NK-92 treated with Interleukin-12 subunit alpha and Interleukin-12 subunit beta, amount 100 ng/mL, for 24 hours (cell line): Measurements from ENCODE around the gene NOS1.

Experiments used
- DNase-seq: peaks from one replicate; lab custom pipeline; 2025; lab: John Stamatoyannopoulos, UW

The NOS1 gene

GRCh38 chr12:117363953-117364486 is 2.6 kb upstream of the NOS1 start:
- DNase-seq, result no peak

GRCh38 chr12:117363056-117363662 is 1.7 kb upstream of the NOS1 start:
- no peak for DNase-seq

- DNase-seq, result no peak
These were observed 965 bp upstream of the NOS1 start for GRCh38 chr12:117362391-117362790.

GRCh38 chr12:117361905-117362304 is 479 bp upstream of the NOS1 start:
- no peak for DNase-seq

GRCh38 chr12:117360551-117361346 is 677 bp downstream of the NOS1 start:
- DNase-seq, result no peak

- no peak for DNase-seq
These were observed 1.2 kb downstream of the NOS1 start for GRCh38 chr12:117360222-117360550.

GRCh38 chr12:117359029-117359845 is 2.2 kb downstream of the NOS1 start:
- no peak for DNase-seq

- no peak for DNase-seq
These were observed 5.4 kb downstream of the NOS1 start for GRCh38 chr12:117356048-117356447.

- no peak for DNase-seq
These were observed 8.5 kb downstream of the NOS1 start for GRCh38 chr12:117352883-117353282.

GRCh38 chr12:117352206-117352605 is 9.2 kb downstream of the NOS1 start:
- DNase-seq, result no peak

- no peak for DNase-seq
These were observed 11.3 kb downstream of the NOS1 start for GRCh38 chr12:117350140-117350539.

- no peak for DNase-seq
These were observed 13.8 kb downstream of the NOS1 start for GRCh38 chr12:117347588-117347987.

GRCh38 chr12:117344716-117345115 is 16.7 kb downstream of the NOS1 start:
- DNase-seq, result no peak

- no peak for DNase-seq
These were observed 17.6 kb downstream of the NOS1 start for GRCh38 chr12:117343849-117344248.

- no peak for DNase-seq
These were observed 18.1 kb downstream of the NOS1 start for GRCh38 chr12:117343296-117343695.

- DNase-seq, result no peak
These were observed 18.7 kb downstream of the NOS1 start for GRCh38 chr12:117342682-117343081.

GRCh38 chr12:117342247-117342646 is 19.2 kb downstream of the NOS1 start:
- no peak for DNase-seq

GRCh38 chr12:117339104-117339503 is 22.3 kb downstream of the NOS1 start:
- DNase-seq, result no peak

- DNase-seq, result no peak
These were observed 26.4 kb downstream of the NOS1 start for GRCh38 chr12:117334855-117335587.

GRCh38 chr12:117334051-117334450 is 27.4 kb downstream of the NOS1 start:
- no peak for DNase-seq

- DNase-seq, result no peak
These were observed 28.0 kb downstream of the NOS1 start for GRCh38 chr12:117333331-117333881.

GRCh38 chr12:117331691-117332090 is 29.7 kb downstream of the NOS1 start:
- DNase-seq, result no peak
